SK-N-MC (cell line): ENCODE results near the gene ELMO1.

Experiments
- EZH2 ChIP-seq: fragments of 200-600 bp; sonication (generic); IDR thresholded peaks from one replicate; pipeline ENCODE4 v1.6.1; 2017; ENCODE audit warnings: antibody characterized with exemption
- FOXP2 ChIP-seq: optimal IDR thresholded peaks from 2 replicates; pipeline ENCODE3; 2011; ENCODE audit warnings: mild to moderate bottlenecking, moderate library complexity; ENCODE audit not compliant: insufficient read depth; ENCODE audit errors: extremely low read length, control extremely low read depth
- POLR2AphosphoS5 ChIP-seq: IDR thresholded peaks from 2 replicates; pipeline ENCODE4 v1.6.1; 2012; ENCODE audit warnings: mild to moderate bottlenecking, low read depth, low read length, borderline replicate concordance

- TF ChIP-seq POLR2AphosphoS5 = no peak
- TF ChIP-seq EZH2 = no peak
- TF ChIP-seq FOXP2 = no peak
Measured at GRCh38 chr7:37286454-37286832, 162.2 kb downstream of the ELMO1 start.
